ENCODE measurements around the gene BTBD9. TPM values are rescaled to one million over a fixed set of nuclear protein-coding genes. Genes with fewer than 3 reads are reported as not detected.

BTBD9 gene
- total RNA-seq, 1 donor from 2014 or later: 23.0 TPM

DNA sequence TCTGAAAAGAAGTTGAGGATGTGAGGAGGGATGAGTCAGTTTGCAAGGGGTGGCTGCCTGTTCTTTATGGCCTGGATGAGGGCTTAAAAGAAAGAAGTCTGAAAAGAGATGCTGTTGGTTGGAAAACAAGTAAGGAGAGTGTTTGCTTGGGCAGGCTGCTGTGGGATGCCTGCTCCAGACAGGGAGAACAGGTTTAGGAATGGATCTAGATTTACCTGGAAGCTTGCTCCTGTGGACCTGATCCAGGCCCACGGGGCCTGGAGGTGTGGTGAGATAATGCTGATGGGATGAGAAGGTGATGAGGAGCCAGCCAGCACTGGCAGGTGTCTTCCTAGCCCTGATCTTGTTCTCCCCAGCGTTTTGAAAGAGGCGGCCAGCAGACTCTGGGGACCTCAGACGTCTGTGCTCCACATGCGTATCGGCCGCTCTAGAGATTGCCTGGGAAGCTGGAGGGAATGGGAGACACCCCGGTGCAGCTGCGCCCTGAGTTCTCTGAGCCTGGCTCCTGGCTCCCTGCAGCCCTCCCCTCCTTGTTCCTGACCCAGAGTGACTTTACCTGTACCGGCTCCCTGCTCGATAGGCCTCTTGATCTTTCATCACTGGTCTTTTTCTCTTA lies 488.9 kb downstream of the BTBD9 start:
- DNase-seq (ENCODE audit: low spot score in 2 of 2, unreplicated experiment in 2 of 2): no peak
- no peaks in the 10 kb centered on the region for H3K27me3 Mint-ChIP-seq (ENCODE audit: low read depth)
- H3K36me3 Mint-ChIP-seq: peaks cover 12% of the 10 kb centered on the region
- H3K4me3 Mint-ChIP-seq: no peak overlapping the region
- H3K27ac Mint-ChIP-seq: no peak overlapping the region
- peaks cover 16% of the 10 kb centered on the region for H3K4me1 Mint-ChIP-seq
- H3K9me3 Mint-ChIP-seq: no peaks in the 10 kb centered on the region
- TF ChIP-seq, protein P1, sequence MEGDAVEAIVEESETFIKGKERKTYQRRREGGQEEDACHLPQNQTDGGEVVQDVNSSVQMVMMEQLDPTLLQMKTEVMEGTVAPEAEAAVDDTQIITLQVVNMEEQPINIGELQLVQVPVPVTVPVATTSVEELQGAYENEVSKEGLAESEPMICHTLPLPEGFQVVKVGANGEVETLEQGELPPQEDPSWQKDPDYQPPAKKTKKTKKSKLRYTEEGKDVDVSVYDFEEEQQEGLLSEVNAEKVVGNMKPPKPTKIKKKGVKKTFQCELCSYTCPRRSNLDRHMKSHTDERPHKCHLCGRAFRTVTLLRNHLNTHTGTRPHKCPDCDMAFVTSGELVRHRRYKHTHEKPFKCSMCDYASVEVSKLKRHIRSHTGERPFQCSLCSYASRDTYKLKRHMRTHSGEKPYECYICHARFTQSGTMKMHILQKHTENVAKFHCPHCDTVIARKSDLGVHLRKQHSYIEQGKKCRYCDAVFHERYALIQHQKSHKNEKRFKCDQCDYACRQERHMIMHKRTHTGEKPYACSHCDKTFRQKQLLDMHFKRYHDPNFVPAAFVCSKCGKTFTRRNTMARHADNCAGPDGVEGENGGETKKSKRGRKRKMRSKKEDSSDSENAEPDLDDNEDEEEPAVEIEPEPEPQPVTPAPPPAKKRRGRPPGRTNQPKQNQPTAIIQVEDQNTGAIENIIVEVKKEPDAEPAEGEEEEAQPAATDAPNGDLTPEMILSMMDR (IDR thresholded peaks at IDR 0.05; ENCODE audit: unreplicated experiment): no peak

DNA sequence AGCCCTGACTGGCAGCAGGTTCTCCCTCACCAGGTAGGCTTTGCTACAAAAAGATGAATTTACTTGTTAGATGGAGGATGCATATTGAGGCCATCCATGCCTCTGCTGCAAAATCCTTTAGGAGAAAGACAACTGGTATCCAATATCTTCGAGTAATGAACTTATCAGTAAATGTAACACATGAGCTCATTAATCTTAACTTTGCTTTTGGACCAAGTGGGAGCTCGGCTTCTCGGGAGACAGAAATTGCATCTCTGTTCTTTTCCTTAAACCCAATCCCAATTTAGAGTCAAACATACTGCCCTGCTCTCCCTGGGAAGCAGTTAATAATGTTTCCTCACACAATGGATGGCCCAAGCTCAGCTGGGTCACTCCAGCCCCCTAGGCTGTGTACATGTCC lies 489.7 kb downstream of the BTBD9 start:
- no peaks in the 10 kb centered on the region for H3K9me3 Mint-ChIP-seq
- H3K27me3 Mint-ChIP-seq (ENCODE audit: low read depth): no peaks in the 10 kb centered on the region
- H3K36me3 Mint-ChIP-seq: peaks cover 10% of the 10 kb centered on the region
- no peak overlapping the region for H3K4me3 Mint-ChIP-seq
- peaks cover 16% of the 10 kb centered on the region for H3K4me1 Mint-ChIP-seq
- TF ChIP-seq, protein P1 (IDR thresholded peaks at IDR 0.05; ENCODE audit: unreplicated experiment): no peak
- DNase-seq (ENCODE audit: low spot score in 2 of 2, unreplicated experiment in 2 of 2): no peak
- H3K27ac Mint-ChIP-seq: no peak overlapping the region

DNA sequence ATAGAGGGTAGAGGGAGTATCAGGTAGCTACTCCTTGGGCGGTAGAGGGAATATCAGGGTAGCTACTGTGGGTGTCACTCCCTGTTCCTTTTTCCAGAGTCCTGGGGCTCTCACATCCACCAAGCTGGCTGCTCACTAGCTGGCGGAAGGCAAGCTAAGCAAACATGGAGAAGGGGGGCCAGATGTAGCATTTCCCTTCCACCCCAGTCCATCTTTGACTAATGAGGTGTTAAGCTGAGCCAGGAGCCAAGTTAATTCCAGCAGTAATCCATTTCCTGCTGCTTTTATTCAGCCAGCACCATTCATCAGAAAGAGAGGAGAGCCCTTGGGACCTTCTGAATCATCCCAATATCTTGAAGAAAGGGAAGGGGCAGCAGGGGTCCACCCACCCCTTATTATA lies 490.2 kb downstream of the BTBD9 start:
- peak overlapping the region; percentile 4 for H3K27ac Mint-ChIP-seq

DNA sequence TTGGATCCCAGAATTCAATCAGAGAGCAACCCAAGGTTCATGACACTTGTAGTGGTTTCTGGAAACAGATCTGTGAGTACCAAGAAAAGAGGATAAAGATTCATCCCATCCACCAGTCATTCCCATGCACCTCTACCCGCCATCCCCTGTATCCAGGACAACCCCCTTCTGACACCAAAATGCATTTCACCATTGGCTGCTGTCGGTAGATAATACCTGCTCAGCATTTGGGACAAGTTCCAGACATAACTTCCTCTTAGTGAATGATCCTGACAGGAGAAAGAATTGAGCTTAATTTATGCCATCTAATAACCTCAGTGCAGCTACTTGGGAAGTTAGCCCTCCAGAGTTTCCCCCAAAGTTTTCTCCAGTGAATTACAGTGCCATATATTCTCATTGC lies 491.1 kb downstream of the BTBD9 start:
- peaks cover 16% of the 10 kb centered on the region for H3K4me1 Mint-ChIP-seq
- H3K27ac Mint-ChIP-seq: no peak overlapping the region

More for the DNA sequence above, 490.2 kb downstream of the BTBD9 start:
- TF ChIP-seq, protein P1 (IDR thresholded peaks at IDR 0.05; ENCODE audit: unreplicated experiment): no peak
- peaks cover 10% of the 10 kb centered on the region for H3K36me3 Mint-ChIP-seq
- no peaks in the 10 kb centered on the region for H3K9me3 Mint-ChIP-seq
- DNase-seq (ENCODE audit: low spot score in 2 of 2, unreplicated experiment in 2 of 2): no peak
- no peaks in the 10 kb centered on the region for H3K27me3 Mint-ChIP-seq (ENCODE audit: low read depth)
- peaks cover 16% of the 10 kb centered on the region for H3K4me1 Mint-ChIP-seq
- no peak overlapping the region for H3K4me3 Mint-ChIP-seq

DNA sequence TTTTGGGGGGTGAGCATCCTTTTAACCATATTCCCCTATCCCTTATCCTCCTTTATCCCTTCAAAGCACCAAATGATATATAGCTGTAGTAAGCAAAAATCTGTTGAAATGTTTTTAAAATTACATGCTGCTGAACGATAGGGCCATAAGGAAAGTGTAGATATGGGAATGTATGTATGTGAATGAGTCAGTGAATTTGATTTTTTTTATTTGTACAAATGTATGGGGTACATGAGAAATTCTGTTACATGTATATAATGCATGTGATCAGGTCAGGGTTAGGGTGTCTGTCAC lies 493.0 kb downstream of the BTBD9 start:
- H3K27ac Mint-ChIP-seq: no peak overlapping the region
- H3K27me3 Mint-ChIP-seq (ENCODE audit: low read depth): no peaks in the 10 kb centered on the region

More for the DNA sequence above, 491.1 kb downstream of the BTBD9 start:
- H3K27me3 Mint-ChIP-seq (ENCODE audit: low read depth): no peaks in the 10 kb centered on the region
- no peaks in the 10 kb centered on the region for H3K9me3 Mint-ChIP-seq
- H3K36me3 Mint-ChIP-seq: peaks cover 10% of the 10 kb centered on the region
- no peak for DNase-seq (ENCODE audit: low spot score in 2 of 2, unreplicated experiment in 2 of 2)
- H3K4me3 Mint-ChIP-seq: no peak overlapping the region
- TF ChIP-seq, protein P1 (IDR thresholded peaks at IDR 0.05; ENCODE audit: unreplicated experiment): no peak

More for the DNA sequence above, 493.0 kb downstream of the BTBD9 start:
- H3K4me1 Mint-ChIP-seq: peaks cover 25% of the 10 kb centered on the region
- TF ChIP-seq, protein P1 (IDR thresholded peaks at IDR 0.05; ENCODE audit: unreplicated experiment): no peak
- no peak overlapping the region for H3K4me3 Mint-ChIP-seq
- peaks cover 2% of the 10 kb centered on the region for H3K36me3 Mint-ChIP-seq
- H3K9me3 Mint-ChIP-seq: no peaks in the 10 kb centered on the region
- DNase-seq (ENCODE audit: low spot score in 2 of 2, unreplicated experiment in 2 of 2): no peak

All from mesothelial cell of epicardium (in vitro differentiated cells).